SJSA1 (cell line): ENCODE results near the gene PRKN. TPM values are rescaled to one million over a fixed set of nuclear protein-coding genes. Genes with fewer than 3 reads are reported as not detected.

Experiments used
- DNase-seq, 2 experiments: peaks; one replicate each; pipeline ENCODE4 v3.0.0-alpha.2; 2015 to 2020; ENCODE audit warnings: low spot score in 2 of 2, low read depth in 1 of 2
- H3K27ac ChIP-seq: fragments of 250-450 bp; sonication (Bioruptor Pico); 2 replicates; pipeline ENCODE4 v1.5.1; 2020; ENCODE audit warnings: mild to moderate bottlenecking, moderate library complexity
- H3K27me3 ChIP-seq: fragments of 250-450 bp; sonication (Bioruptor Pico); replicated peaks from 2 replicates; pipeline ENCODE4 v1.5.1; 2020; ENCODE audit warnings: mild to moderate bottlenecking, moderate library complexity
- H3K36me3 ChIP-seq: fragments of 250-450 bp; sonication (Bioruptor Pico); 2 replicates; pipeline ENCODE4 v1.5.1; 2020; ENCODE audit warnings: mild to moderate bottlenecking
- H3K4me1 ChIP-seq: fragments of 250-450 bp; sonication (Bioruptor Pico); replicated peaks from 2 replicates; pipeline ENCODE4 v1.6.1; 2021; ENCODE audit warnings: mild to moderate bottlenecking
- H3K4me3 ChIP-seq: fragments of 250-450 bp; sonication (Bioruptor Pico); 2 replicates; pipeline ENCODE4 v1.5.1; 2020; ENCODE audit warnings: mild to moderate bottlenecking
- H3K9me3 ChIP-seq: fragments of 250-450 bp; sonication (Bioruptor Pico); replicated peaks from 2 replicates; pipeline ENCODE4 v1.5.1; 2020; ENCODE audit warnings: mild to moderate bottlenecking
- total RNA-seq: library from RNA; depleted of rRNA; stranded (reverse); fragments of >200 nt; shearing (Covaris generic); gene quantifications from 2 replicates; pipeline ENCODE4 v1.2.3, GENCODE V29; 2014

The PRKN gene
- total RNA-seq, 1 experiment from 2014 or later: not detected

GRCh38 chr6:161748535-161749416, 978.8 kb downstream of the PRKN start:
- Histone ChIP-seq H3K9me3 (no peaks in the 10 kb centered on the region), H3K27me3 (no peaks in the 10 kb centered on the region), H3K4me3 (no peak overlapping the region), H3K27ac (no peak overlapping the region), H3K4me1 (no peaks in the 10 kb centered on the region), H3K36me3 (no peaks in the 10 kb centered on the region)
- DNase-seq: peak in 1 of 2 experiments; percentile 4

- no peaks in the 10 kb centered on the region for H3K36me3 ChIP-seq
These were observed 980.1 kb downstream of the PRKN start for GRCh38 chr6:161747506-161747905.

GRCh38 chr6:161745594-161746141, 981.9 kb downstream of the PRKN start:
- no peak overlapping the region for H3K4me3 ChIP-seq
- no peaks in the 10 kb centered on the region for H3K27me3 ChIP-seq
- H3K36me3 ChIP-seq: no peaks in the 10 kb centered on the region
- no peaks in the 10 kb centered on the region for H3K9me3 ChIP-seq
- no peak overlapping the region for H3K27ac ChIP-seq
- no peak for DNase-seq
- no peaks in the 10 kb centered on the region for H3K4me1 ChIP-seq

More at GRCh38 chr6:161747506-161747905, 980.1 kb downstream of the PRKN start:
- DNase-seq: no peak
- no peaks in the 10 kb centered on the region for H3K27me3 ChIP-seq
- H3K9me3 ChIP-seq: no peaks in the 10 kb centered on the region
- no peaks in the 10 kb centered on the region for H3K4me1 ChIP-seq
- H3K27ac ChIP-seq: no peak overlapping the region
- H3K4me3 ChIP-seq: no peak overlapping the region

GRCh38 chr6:161745128-161745527, 982.4 kb downstream of the PRKN start:
- no peak for DNase-seq
- H3K27me3 ChIP-seq: no peaks in the 10 kb centered on the region
- H3K36me3 ChIP-seq: no peaks in the 10 kb centered on the region
- no peak overlapping the region for H3K4me3 ChIP-seq
- no peaks in the 10 kb centered on the region for H3K4me1 ChIP-seq
- H3K27ac ChIP-seq: no peak overlapping the region
- H3K9me3 ChIP-seq: 0 out of 2 replicates have a peak, but pooled peaks cover under 1% of the 10 kb centered on the region

- Histone ChIP-seq H3K9me3 (0 out of 2 replicates have a peak, but pooled peaks cover 5% of the 10 kb centered on the region), H3K36me3 (no peaks in the 10 kb centered on the region), H3K4me1 (no peaks in the 10 kb centered on the region), H3K4me3 (no peak overlapping the region), H3K27me3 (no peaks in the 10 kb centered on the region), H3K27ac (no peak overlapping the region)
- no peak for DNase-seq
These were observed 983.1 kb downstream of the PRKN start for GRCh38 chr6:161744211-161745067.

GRCh38 chr6:161743509-161744178, 983.9 kb downstream of the PRKN start:
- 0 out of 2 replicates have a peak, but pooled peaks cover 5% of the 10 kb centered on the region for H3K9me3 ChIP-seq
- H3K4me1 ChIP-seq: no peaks in the 10 kb centered on the region
- no peaks in the 10 kb centered on the region for H3K36me3 ChIP-seq
- H3K27ac ChIP-seq: no peak overlapping the region
- DNase-seq: no peak
- H3K27me3 ChIP-seq: no peaks in the 10 kb centered on the region
- no peak overlapping the region for H3K4me3 ChIP-seq

GRCh38 chr6:161740486-161740885, 987.1 kb downstream of the PRKN start:
- no peak for DNase-seq
- H3K27ac ChIP-seq: no peak overlapping the region

GRCh38 chr6:161736781-161737292, 990.7 kb downstream of the PRKN start:
- H3K9me3 ChIP-seq: 0 out of 2 replicates have a peak, but pooled peaks cover 5% of the 10 kb centered on the region
- H3K27me3 ChIP-seq: no peaks in the 10 kb centered on the region
- no peak for DNase-seq
- no peaks in the 10 kb centered on the region for H3K4me1 ChIP-seq
- H3K27ac ChIP-seq: no peak overlapping the region
- H3K4me3 ChIP-seq: no peak overlapping the region
- no peaks in the 10 kb centered on the region for H3K36me3 ChIP-seq

More at GRCh38 chr6:161740486-161740885, 987.1 kb downstream of the PRKN start:
- H3K27me3 ChIP-seq: no peaks in the 10 kb centered on the region
- no peaks in the 10 kb centered on the region for H3K4me1 ChIP-seq
- 0 out of 2 replicates have a peak, but pooled peaks cover 5% of the 10 kb centered on the region for H3K9me3 ChIP-seq
- no peak overlapping the region for H3K4me3 ChIP-seq
- no peaks in the 10 kb centered on the region for H3K36me3 ChIP-seq

GRCh38 chr6:161736326-161736725, 991.2 kb downstream of the PRKN start:
- Histone ChIP-seq H3K4me3 (no peak overlapping the region), H3K36me3 (no peaks in the 10 kb centered on the region), H3K27me3 (no peaks in the 10 kb centered on the region), H3K27ac (no peak overlapping the region), H3K4me1 (no peaks in the 10 kb centered on the region), H3K9me3 (0 out of 2 replicates have a peak, but pooled peaks cover 5% of the 10 kb centered on the region)
- DNase-seq: no peak

GRCh38 chr6:161732594-161732993, 995.0 kb downstream of the PRKN start:
- H3K27ac ChIP-seq: no peak overlapping the region
- no peaks in the 10 kb centered on the region for H3K27me3 ChIP-seq
- DNase-seq: no peak
- H3K4me3 ChIP-seq: no peak overlapping the region
- H3K9me3 ChIP-seq: no peaks in the 10 kb centered on the region
- H3K4me1 ChIP-seq: no peaks in the 10 kb centered on the region
- no peaks in the 10 kb centered on the region for H3K36me3 ChIP-seq

GRCh38 chr6:161727083-161727833, 1000.3 kb downstream of the PRKN start:
- no peaks in the 10 kb centered on the region for H3K4me1 ChIP-seq
- no peaks in the 10 kb centered on the region for H3K36me3 ChIP-seq
- H3K27ac ChIP-seq: no peak overlapping the region
- no peaks in the 10 kb centered on the region for H3K27me3 ChIP-seq
- no peak overlapping the region for H3K4me3 ChIP-seq
- no peaks in the 10 kb centered on the region for H3K9me3 ChIP-seq
- DNase-seq: no peak

GRCh38 chr6:161722394-161722793, 1005.2 kb downstream of the PRKN start:
- no peak for DNase-seq
- Histone ChIP-seq H3K4me1 (no peaks in the 10 kb centered on the region), H3K27ac (no peak overlapping the region), H3K27me3 (no peaks in the 10 kb centered on the region), H3K36me3 (no peaks in the 10 kb centered on the region), H3K9me3 (no peaks in the 10 kb centered on the region), H3K4me3 (no peak overlapping the region)
